ENCODE data around the gene DLX2.

- TF ChIP-seq CTCF (IDR thresholded peaks at IDR 0.05) (no peak), POLR2A (IDR thresholded peaks at IDR 0.05) (no peak)
Measured at GRCh38 chr2:172137943-172138342, 35.2 kb upstream of the DLX2 start.
